CD14-positive monocyte (primary cell): ENCODE results near the gene PNLDC1. TPM values are rescaled to one million over a fixed set of nuclear protein-coding genes. Genes with fewer than 3 reads are reported as not detected.
"Not testable (repeated sequence)": the region's sequence is repeated elsewhere in the genome, so short reads cannot be mapped to it uniquely, and the experiment has no call there.

ENCODE experiments used
- DNase-seq, 3 donors: peaks; one replicate each; pipeline ENCODE4 v3.0.0-alpha.2; 2011 to 2022
- H2AFZ ChIP-seq: 2 replicates; pipeline ENCODE4 v1.6.0; 2012; ENCODE audit warnings: mild to moderate bottlenecking, low read depth, low read length, inconsistent platforms; ENCODE audit not compliant: insufficient read depth, poor library complexity, severe bottlenecking
- H3K27ac ChIP-seq, 2 donors: 1 replicate in 1 of 2; 2 replicates in 1 of 2; pipeline ENCODE4 v1.5.1; 2012 to 2013; ENCODE audit warnings: low read length in 2 of 2, control low read depth in 1 of 2, inconsistent platforms in 1 of 2, low read depth in 1 of 2, mild to moderate bottlenecking in 1 of 2
- H3K27me3 ChIP-seq, 2 donors: one replicate each; pipeline versions ENCODE4 v1.6.0 to v1.6.1; 2011 to 2013; ENCODE audit warnings: low read length in 2 of 2; ENCODE audit not compliant: control insufficient read depth in 2 of 2, insufficient read depth in 2 of 2
- H3K36me3 ChIP-seq, 2 donors: replicated peaks in 1 of 2; 1 replicate in 1 of 2; 2 replicates in 1 of 2; pipeline versions ENCODE4 v1.5.1 to v1.6.1; 2012 to 2013; ENCODE audit warnings: low read length in 2 of 2, control low read depth in 1 of 2, inconsistent platforms in 1 of 2, mild to moderate bottlenecking in 1 of 2; ENCODE audit not compliant: insufficient read depth in 2 of 2, control insufficient read depth in 1 of 2
- H3K4me1 ChIP-seq, 2 donors: 1 replicate in 1 of 2; 2 replicates in 1 of 2; pipeline versions ENCODE4 v1.5.1 to v1.6.1; 2012 to 2013; ENCODE audit warnings: low read length in 2 of 2, control low read depth in 1 of 2, inconsistent platforms in 1 of 2, mild to moderate bottlenecking in 1 of 2, moderate library complexity in 1 of 2; ENCODE audit not compliant: insufficient read depth in 2 of 2, control insufficient read depth in 1 of 2
- H3K4me2 ChIP-seq: replicated peaks from 2 replicates; pipeline ENCODE3; 2012; ENCODE audit warnings: low read length, moderate library complexity, mild to moderate bottlenecking; ENCODE audit not compliant: poor library complexity, severe bottlenecking; ENCODE audit errors: extremely low read depth
- H3K4me3 ChIP-seq, 3 experiments: fragments of 200-600 bp in 1 of 3; sonication (generic) in 1 of 3; replicated peaks in 1 of 3; 1 replicate in 2 of 3; 2 replicates in 1 of 3; pipeline ENCODE4 v1.5.1; 2011 to 2013; ENCODE audit warnings: low read length in 3 of 3, mild to moderate bottlenecking in 3 of 3, control low read depth in 2 of 3, low read depth in 2 of 3, inconsistent platforms in 1 of 3, moderate library complexity in 1 of 3
- H3K79me2 ChIP-seq: 2 replicates; pipeline ENCODE4 v1.6.0; 2012; ENCODE audit warnings: mild to moderate bottlenecking, control low read depth, inconsistent platforms, low read length, moderate library complexity; ENCODE audit not compliant: insufficient read depth
- H3K9ac ChIP-seq: 2 replicates; pipeline ENCODE4 v1.6.0; 2017; ENCODE audit warnings: low read length, mild to moderate bottlenecking; ENCODE audit not compliant: insufficient read depth, poor library complexity, severe bottlenecking
- H3K9me3 ChIP-seq, 2 donors: replicated peaks in 1 of 2; 1 replicate in 1 of 2; 2 replicates in 1 of 2; pipeline versions ENCODE4 v1.5.1 to v1.6.1; 2012 to 2013; ENCODE audit warnings: low read length in 2 of 2, control low read depth in 1 of 2; ENCODE audit not compliant: control insufficient read depth in 1 of 2, insufficient read depth in 1 of 2
- H4K20me1 ChIP-seq: 2 replicates; pipeline ENCODE4 v1.6.0; 2012; ENCODE audit warnings: mild to moderate bottlenecking, low read length, control low read depth, moderate library complexity; ENCODE audit not compliant: insufficient read depth
- H3K27ac Mint-ChIP-seq, 7 donors: one replicate each; pipeline ENCODE4 v1.8.0; 2020; ENCODE audit warnings: mild to moderate bottlenecking in 7 of 7, mixed read lengths in 7 of 7, moderate library complexity in 6 of 7, inconsistent platforms in 2 of 7
- H3K27me3 Mint-ChIP-seq, 3 donors: one replicate each; pipeline ENCODE4 v1.8.0; 2021 to 2022; ENCODE audit warnings: low read depth in 3 of 3, mild to moderate bottlenecking in 3 of 3, mixed read lengths in 3 of 3, moderate library complexity in 3 of 3, inconsistent platforms in 1 of 3
- H3K36me3 Mint-ChIP-seq, 2 donors: one replicate each; pipeline ENCODE4 v1.8.0; 2020; ENCODE audit warnings: mixed read lengths in 2 of 2, inconsistent platforms in 1 of 2, mild to moderate bottlenecking in 1 of 2
- H3K4me1 Mint-ChIP-seq: one replicate; pipeline ENCODE4 v1.8.0; 2020; ENCODE audit warnings: mild to moderate bottlenecking, mixed read lengths
- H3K4me3 Mint-ChIP-seq, 2 donors: one replicate each; pipeline ENCODE4 v1.8.0; 2020; ENCODE audit warnings: mild to moderate bottlenecking in 2 of 2, mixed read lengths in 2 of 2, moderate library complexity in 1 of 2
- H3K9me3 Mint-ChIP-seq, 7 donors: one replicate each; pipeline ENCODE4 v1.8.0; 2020 to 2022; ENCODE audit warnings: mixed read lengths in 7 of 7, mild to moderate bottlenecking in 6 of 7, moderate library complexity in 6 of 7, inconsistent platforms in 2 of 7
- WGBS: methylation state at CpG from one replicate; pipeline ENCODE4 v1.1.5; 2013; ENCODE audit warnings: missing lambda C conversion rate; ENCODE audit not compliant: insufficient coverage; 5-methylcytosine and 5-hydroxymethylcytosine counted together
- intact Hi-C, 2 donors: fragments of 100-400 bp; cut with micrococcal nuclease; formaldehyde crosslinking; loops; one replicate each; pipeline versions ENCODE4 v1.15.0 to v1.15.1; 2023
- polyA plus RNA-seq, 3 donors: library from polyadenylated mRNA; depleted of rRNA in 1 of 3; unstranded in 2 of 3; stranded (reverse) in 1 of 3; fragments of 300-500 nt in 2 of 3; fragments of >200 nt in 1 of 3; fragmentation: Illumina TruSeq in 2 of 3; gene quantifications; 1 replicate in 2 of 3; 2 replicates in 1 of 3; pipeline ENCODE4 v1.2.3, GENCODE V29; 2012 to 2021
- TF ChIP-seq, protein P1 (sequence below): fragments of 200-600 bp; IDR thresholded peaks from one replicate; pipeline ENCODE4 v1.8.0; 2022; ENCODE audit warnings: antibody characterized with exemption, mild to moderate bottlenecking

The PNLDC1 gene
- polyA plus RNA-seq, 3 donors = 0.56 TPM; not detected in 2

DNA sequence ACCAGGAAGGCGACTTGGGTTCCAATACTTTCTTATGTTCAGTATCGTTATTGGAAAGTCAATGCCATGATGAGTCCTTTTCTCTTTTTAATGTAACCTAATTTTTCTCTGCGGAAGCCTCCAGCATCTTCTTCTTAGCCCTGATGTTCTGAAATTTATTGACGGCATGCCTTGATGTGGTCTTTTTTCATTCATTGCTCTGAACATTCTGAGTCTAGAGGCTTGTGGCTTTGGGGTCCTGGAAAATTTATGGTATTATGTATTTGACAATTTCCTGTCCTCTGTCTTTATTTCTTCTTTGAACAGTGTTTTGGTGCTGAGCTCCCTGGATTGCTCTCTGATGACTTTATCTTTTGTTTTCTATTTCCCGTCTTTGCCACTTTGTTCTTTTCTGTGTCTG lies 62.0 kb downstream of the PNLDC1 start:
- Histone ChIP-seq H3K9me3 (no peaks in the 10 kb centered on the region), H4K20me1 (no peaks in the 10 kb centered on the region), H3K4me2 (no peak overlapping the region), H3K36me3 (no peaks in the 10 kb centered on the region), H3K79me2 (no peaks in the 10 kb centered on the region), H3K9ac (no peak overlapping the region), H3K27me3 (no peaks in the 10 kb centered on the region), H3K4me1 (peaks cover 8 to 17% of the 10 kb centered on the region in 2 donors), H3K27ac (no peak overlapping the region), H2AFZ (no peak overlapping the region), H3K4me3 (no peak overlapping the region)
- TF ChIP-seq, protein P1, sequence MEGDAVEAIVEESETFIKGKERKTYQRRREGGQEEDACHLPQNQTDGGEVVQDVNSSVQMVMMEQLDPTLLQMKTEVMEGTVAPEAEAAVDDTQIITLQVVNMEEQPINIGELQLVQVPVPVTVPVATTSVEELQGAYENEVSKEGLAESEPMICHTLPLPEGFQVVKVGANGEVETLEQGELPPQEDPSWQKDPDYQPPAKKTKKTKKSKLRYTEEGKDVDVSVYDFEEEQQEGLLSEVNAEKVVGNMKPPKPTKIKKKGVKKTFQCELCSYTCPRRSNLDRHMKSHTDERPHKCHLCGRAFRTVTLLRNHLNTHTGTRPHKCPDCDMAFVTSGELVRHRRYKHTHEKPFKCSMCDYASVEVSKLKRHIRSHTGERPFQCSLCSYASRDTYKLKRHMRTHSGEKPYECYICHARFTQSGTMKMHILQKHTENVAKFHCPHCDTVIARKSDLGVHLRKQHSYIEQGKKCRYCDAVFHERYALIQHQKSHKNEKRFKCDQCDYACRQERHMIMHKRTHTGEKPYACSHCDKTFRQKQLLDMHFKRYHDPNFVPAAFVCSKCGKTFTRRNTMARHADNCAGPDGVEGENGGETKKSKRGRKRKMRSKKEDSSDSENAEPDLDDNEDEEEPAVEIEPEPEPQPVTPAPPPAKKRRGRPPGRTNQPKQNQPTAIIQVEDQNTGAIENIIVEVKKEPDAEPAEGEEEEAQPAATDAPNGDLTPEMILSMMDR = no peak
- peak overlapping the region in 1 of 7 donors; percentile 57 for H3K27ac Mint-ChIP-seq
- WGBS = 63% methylated on average over 2 of the region's 5 CpGs
- H3K4me1 Mint-ChIP-seq = peaks cover 23% of the 10 kb centered on the region
- no peak overlapping the region for H3K4me3 Mint-ChIP-seq
- no peak for DNase-seq
- peaks cover 0 to 6% (median 1%) of the 10 kb centered on the region in 3 donors for H3K27me3 Mint-ChIP-seq
- intact Hi-C loops = loop anchor here in 1 of 2 donors (10.0 kb wide), 1 partner anchor 193 kb away; no protein-coding TSS in a partner anchor
- H3K9me3 Mint-ChIP-seq = peaks cover 1 to 9% (median 4%) of the 10 kb centered on the region in 7 donors
- H3K36me3 Mint-ChIP-seq = no peaks in the 10 kb centered on the region

DNA sequence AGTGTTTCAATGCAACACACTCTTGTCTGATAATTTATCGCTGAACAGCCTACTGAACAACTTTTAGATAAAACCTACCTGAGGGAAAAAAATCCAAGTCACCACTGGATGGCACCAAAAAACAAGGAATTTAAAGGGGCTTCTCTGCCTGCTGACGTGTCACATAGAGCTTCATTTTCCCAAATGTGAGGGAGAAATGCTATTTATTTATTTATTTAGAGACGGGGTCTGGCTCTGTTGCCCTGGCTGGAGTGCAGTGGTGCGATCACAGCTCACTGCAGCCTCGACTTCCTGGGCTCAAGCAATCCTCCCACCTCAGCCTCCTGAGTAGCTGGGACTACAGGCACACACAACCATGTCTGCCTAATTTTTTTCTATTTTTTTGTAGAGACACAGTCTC lies 63.3 kb downstream of the PNLDC1 start:
- intact Hi-C loops = loop anchor here in 1 of 2 donors (10.0 kb wide), 1 partner anchor 191 kb away; no protein-coding TSS in a partner anchor
- H3K9ac ChIP-seq, H3K36me3 ChIP-seq, H2AFZ ChIP-seq, H3K27me3 Mint-ChIP-seq, H3K36me3 Mint-ChIP-seq, H3K27me3 ChIP-seq, H3K9me3 ChIP-seq, H3K4me2 ChIP-seq, H3K27ac ChIP-seq, H3K4me3 ChIP-seq, H3K27ac Mint-ChIP-seq, H4K20me1 ChIP-seq, H3K4me3 Mint-ChIP-seq, H3K79me2 ChIP-seq, H3K9me3 Mint-ChIP-seq: not testable (repeated sequence)
- DNase-seq = peak; percentile 20 to 45 (median 41)
- TF ChIP-seq, protein P1 = peak; percentile 50
- 0% methylated on average over 1 of the region's 5 CpGs for WGBS
- peaks cover 23% of the 10 kb centered on the region for H3K4me1 Mint-ChIP-seq
- H3K4me1 ChIP-seq = peaks cover 8 to 17% of the 10 kb centered on the region in 2 donors
